Cardiac muscle cell (in vitro differentiated cells and primary cell): ENCODE data around the gene PLEKHG3. TPM values are rescaled to one million over a fixed set of nuclear protein-coding genes. Genes with fewer than 3 reads are reported as not detected.
"Not testable (repeated sequence)": the region's sequence is repeated elsewhere in the genome, so short reads cannot be mapped to it uniquely, and the experiment has no call there.

Experiments
- DNase-seq, 2 donors: peaks; one replicate each; pipeline versions ENCODE4 v3.0.0 to v3.0.0-alpha.2; 2010 to 2017; ENCODE audit warnings: low read depth in 1 of 2, low spot score in 1 of 2
- H3K27ac ChIP-seq: fragments of 200-600 bp; sonication (generic); 2 replicates; pipeline ENCODE4 v1.5.1; 2016
- H3K27me3 ChIP-seq: fragments of 200-600 bp; sonication (generic); 2 replicates; pipeline ENCODE4 v1.6.0; 2016; ENCODE audit warnings: control low read depth
- H3K36me3 ChIP-seq: fragments of 200-600 bp; sonication (generic); 2 replicates; pipeline ENCODE4 v1.5.1; 2016; ENCODE audit warnings: control low read depth
- H3K4me1 ChIP-seq: fragments of 200-600 bp; sonication (generic); 2 replicates; pipeline ENCODE4 v1.8.1; 2017; ENCODE audit warnings: low read depth, mild to moderate bottlenecking, mixed run types
- H3K4me3 ChIP-seq: fragments of 200-600 bp; sonication (generic); 2 replicates; pipeline ENCODE4 v1.5.1; 2016; ENCODE audit warnings: mild to moderate bottlenecking
- H3K9me3 ChIP-seq: fragments of 200-600 bp; sonication (generic); 2 replicates; pipeline ENCODE4 v1.5.1; 2017; ENCODE audit warnings: low read depth, mild to moderate bottlenecking, control low read depth
- CTCF ChIP-seq: IDR thresholded peaks from 2 replicates; pipeline ENCODE4 v1.5.1; 2012; ENCODE audit warnings: low read depth, mild to moderate bottlenecking, low read length
- polyA plus RNA-seq: library from polyadenylated mRNA; unstranded; fragments of >200 nt; fragmentation: Nextera tagmentation; extraction: Ambion mirVana; gene quantifications from 2 replicates; pipeline ENCODE4 v1.2.1, GENCODE V29; 2016
- total RNA-seq: library from RNA; depleted of rRNA; stranded (reverse); fragments of >200 nt; gene quantifications from 2 replicates; pipeline ENCODE4 v1.2.3, GENCODE V29; 2016

PLEKHG3 gene
- total RNA-seq = 54.8 and 72.2 TPM in 2 replicates
- 17.7 and 19.2 TPM in 2 replicates for polyA plus RNA-seq

DNA sequence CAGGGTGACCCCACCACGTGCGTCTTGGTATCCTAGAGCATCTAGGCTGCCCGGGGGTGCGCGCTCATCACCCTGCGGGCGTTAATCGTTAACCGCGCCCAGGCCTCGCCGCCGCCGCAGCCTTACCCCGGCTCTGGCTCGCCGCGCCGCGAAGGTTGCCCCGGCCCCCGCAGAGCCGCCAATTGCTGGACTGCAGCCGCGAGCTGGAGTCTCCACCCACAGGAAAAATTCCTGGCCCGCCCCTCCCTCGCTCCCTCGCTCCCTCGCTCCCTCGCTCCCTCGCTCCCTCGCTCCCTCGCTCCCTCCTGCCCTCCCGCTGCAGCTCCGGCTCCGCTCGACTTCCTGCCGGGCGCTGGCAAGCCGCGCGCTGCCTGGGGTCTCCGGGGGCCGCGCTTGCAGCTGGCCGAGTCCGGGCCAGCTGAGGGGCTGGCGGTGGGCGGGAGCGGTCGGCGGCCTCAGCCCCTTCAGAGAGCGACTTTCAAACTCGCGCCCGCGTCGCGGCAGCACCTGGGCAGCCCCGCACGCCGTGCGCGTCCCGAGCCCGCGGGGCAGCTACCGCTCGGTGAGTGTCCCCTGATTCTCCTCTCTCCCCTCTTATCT, at the start of gene PLEKHG3:
Gene PLEKHG3, plus strand, starts transcription at position 282 of the 600 bp plus-strand sequence. CDS start 23,208 bp downstream, outside the sequence.
- Histone ChIP-seq H3K27me3 (no peaks in the 10 kb centered on the region), H3K4me3 (peak within 1 kb of the TSS; percentile 67), H3K4me1 (peaks cover 51% of the 10 kb centered on the region), H3K9me3 (no peaks in the 10 kb centered on the region), H3K36me3 (no peaks in the 10 kb centered on the region), H3K27ac (peak within 1 kb of the TSS; percentile 84)
- no peak for TF ChIP-seq CTCF
- DNase-seq = peak; percentile 85 to 90

GRCh38 chr14:64654901-64655300, 49.3 kb upstream of the PLEKHG3 start:
- Histone ChIP-seq H3K27ac (peak overlapping the region; percentile 51), H3K4me3 (no peak overlapping the region), H3K36me3 (no peaks in the 10 kb centered on the region), H3K9me3 (no peaks in the 10 kb centered on the region), H3K4me1 (peaks cover 4% of the 10 kb centered on the region), H3K27me3 (no peaks in the 10 kb centered on the region)
- no peak for DNase-seq
- no peak for TF ChIP-seq CTCF

DNA sequence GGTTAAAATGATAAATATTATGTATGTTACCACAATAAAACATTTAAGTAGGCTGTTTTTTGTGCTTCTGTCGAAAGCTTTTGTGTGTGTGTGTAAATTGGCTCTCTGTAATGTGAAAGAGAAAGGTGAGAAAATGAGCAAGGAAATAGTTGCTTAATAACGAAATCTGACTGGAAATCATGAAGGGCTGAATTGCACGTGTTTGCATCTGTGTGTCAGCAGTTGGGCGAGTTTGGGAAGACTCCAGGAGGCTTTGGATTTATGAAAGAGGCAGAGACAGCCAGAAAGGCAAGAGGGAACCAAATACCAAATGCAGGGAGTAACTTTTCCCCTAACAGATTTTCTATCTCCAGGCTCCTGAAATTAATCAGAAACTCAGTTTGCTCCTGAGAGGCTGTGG, 47.2 kb upstream of the PLEKHG3 start:
- TF ChIP-seq CTCF = no peak
- no peaks in the 10 kb centered on the region for H3K9me3 ChIP-seq
- H3K4me1 ChIP-seq = peaks cover 4% of the 10 kb centered on the region
- no peaks in the 10 kb centered on the region for H3K27me3 ChIP-seq
- no peaks in the 10 kb centered on the region for H3K36me3 ChIP-seq
- peak in 1 of 2 donors; percentile 81 for DNase-seq
- H3K27ac ChIP-seq = no peak overlapping the region
- H3K4me3 ChIP-seq = no peak overlapping the region

DNA sequence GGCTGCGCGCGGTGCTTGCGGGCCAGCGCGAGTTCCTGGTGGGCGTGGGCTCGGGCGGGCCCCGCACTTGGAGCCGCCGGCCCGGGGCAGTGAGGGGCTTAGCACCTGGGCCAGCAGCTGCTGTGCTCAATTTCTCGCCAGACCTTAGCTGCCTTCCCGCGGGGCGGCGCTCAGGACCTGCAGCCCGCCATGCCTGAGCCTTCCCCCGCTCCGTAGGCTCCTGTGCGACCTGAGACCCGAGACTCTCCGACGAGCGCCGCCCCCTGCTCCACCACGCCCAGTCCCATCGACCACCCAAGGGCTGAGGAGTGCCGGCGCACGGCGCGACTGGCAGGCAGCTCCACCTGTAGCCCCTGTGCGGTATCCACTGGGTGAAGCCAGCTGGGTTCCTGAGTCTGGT, 46.0 kb upstream of the PLEKHG3 start:
- no peaks in the 10 kb centered on the region for H3K36me3 ChIP-seq
- H3K9me3 ChIP-seq = no peaks in the 10 kb centered on the region
- H3K27me3 ChIP-seq = no peaks in the 10 kb centered on the region
- TF ChIP-seq CTCF = no peak
- DNase-seq = no peak
- no peak overlapping the region for H3K27ac ChIP-seq
- H3K4me1 ChIP-seq = peaks cover 4% of the 10 kb centered on the region
- no peak overlapping the region for H3K4me3 ChIP-seq

DNA sequence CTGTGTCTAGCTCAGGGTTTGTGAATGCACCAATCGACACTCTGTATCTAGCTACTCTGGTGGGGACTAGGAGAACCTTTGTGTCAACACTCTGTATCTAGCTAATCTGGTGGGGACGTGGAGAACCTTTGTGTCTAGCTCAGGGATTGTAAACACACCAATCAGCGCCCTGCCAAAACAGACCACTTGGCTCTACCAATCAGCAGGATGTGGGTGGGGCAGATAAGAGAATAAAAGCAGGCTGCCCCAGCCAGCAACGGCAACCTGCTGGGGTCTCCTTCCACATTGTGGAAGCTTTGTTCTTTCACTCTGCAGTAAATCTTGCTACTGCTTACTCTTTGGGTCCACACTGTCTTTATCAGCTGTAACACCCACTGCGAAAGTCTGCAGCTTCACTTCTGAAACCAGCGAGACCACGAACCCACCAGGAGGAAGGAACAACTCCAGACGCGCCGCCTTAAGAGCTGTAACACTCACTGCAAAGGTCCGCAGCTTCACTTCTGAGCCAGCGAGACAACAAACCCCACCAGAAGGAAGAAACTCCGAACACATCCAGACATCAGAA, 45.4 kb upstream of the PLEKHG3 start:
- not testable (repeated sequence) for H3K27me3 ChIP-seq, H3K9me3 ChIP-seq, H3K4me1 ChIP-seq, H3K36me3 ChIP-seq, H3K4me3 ChIP-seq, DNase-seq, H3K27ac ChIP-seq

- H3K4me3 ChIP-seq = no peak overlapping the region
- no peak overlapping the region for H3K27ac ChIP-seq
- H3K9me3 ChIP-seq = no peaks in the 10 kb centered on the region
- H3K27me3 ChIP-seq = no peaks in the 10 kb centered on the region
- peaks cover 4% of the 10 kb centered on the region for H3K4me1 ChIP-seq
- TF ChIP-seq CTCF = no peak
- DNase-seq = no peak
- H3K36me3 ChIP-seq = no peaks in the 10 kb centered on the region
Measured at GRCh38 chr14:64659366-64659765, 44.9 kb upstream of the PLEKHG3 start.
